Lower leg skin (tissue), 4 donors: ENCODE measurements around the gene RAET1E. TPM values are rescaled to one million over a fixed set of nuclear protein-coding genes. Genes with fewer than 3 reads are reported as not detected.
"Not testable (repeated sequence)": the region's sequence is repeated elsewhere in the genome, so short reads cannot be mapped to it uniquely, and the experiment has no call there.

Experiments used
- DNase-seq, 2 donors: peaks; one replicate each; pipeline ENCODE4 v3.0.0-alpha.2; 2019; ENCODE audit warnings: low spot score in 2 of 2
- H3K4me3 ChIP-seq: fragments of 200-600 bp; sonication (generic); 2 replicates; pipeline ENCODE4 v1.5.1; 2017; ENCODE audit warnings: mild to moderate bottlenecking, low read depth; ENCODE audit not compliant: poor library complexity, severe bottlenecking
- POLR2A ChIP-seq, 2 donors: fragments of 450-650 bp; IDR thresholded peaks; one replicate each; pipeline ENCODE4 v1.6.1; 2016 to 2017; ENCODE audit warnings: antibody characterized with exemption in 2 of 2, mild to moderate bottlenecking in 1 of 2, moderate library complexity in 1 of 2
- WGBS, 2 donors: methylation state at CpG; one replicate each; pipeline ENCODE4 v1.1.5; 2018; 5-methylcytosine and 5-hydroxymethylcytosine counted together
- intact Hi-C: fragments of 100-400 bp; cut with DNase I; formaldehyde crosslinking; loops from one replicate; pipeline ENCODE4 v1.15.0; 2023; ENCODE audit warnings: low total_unique reads
- total RNA-seq, 4 donors: library from RNA; depleted of rRNA; stranded (reverse); fragments of >200 nt; gene quantifications; one replicate each; pipeline ENCODE4 v1.1.0, GENCODE V29; 2016
- TF ChIP-seq, protein P1 (sequence below), 3 donors: fragments of 450-650 bp; IDR thresholded peaks; one replicate each; pipeline ENCODE4 v1.5.1; 2016; ENCODE audit warnings: antibody characterized with exemption in 3 of 3, mild to moderate bottlenecking in 3 of 3, moderate library complexity in 2 of 3

Gene RAET1E
- total RNA-seq, 4 donors from 2014 or later, result 20.8 to 48.5 (median 36.2) TPM

- WGBS, 2 donors, result 1% methylated on average over 20 to 26 of the region's 69 CpGs
- H3K4me3 ChIP-seq, result peak overlapping the region; percentile 51
- no peak for TF ChIP-seq POLR2A (IDR thresholded peaks at IDR 0.05)
- TF ChIP-seq, protein P1, sequence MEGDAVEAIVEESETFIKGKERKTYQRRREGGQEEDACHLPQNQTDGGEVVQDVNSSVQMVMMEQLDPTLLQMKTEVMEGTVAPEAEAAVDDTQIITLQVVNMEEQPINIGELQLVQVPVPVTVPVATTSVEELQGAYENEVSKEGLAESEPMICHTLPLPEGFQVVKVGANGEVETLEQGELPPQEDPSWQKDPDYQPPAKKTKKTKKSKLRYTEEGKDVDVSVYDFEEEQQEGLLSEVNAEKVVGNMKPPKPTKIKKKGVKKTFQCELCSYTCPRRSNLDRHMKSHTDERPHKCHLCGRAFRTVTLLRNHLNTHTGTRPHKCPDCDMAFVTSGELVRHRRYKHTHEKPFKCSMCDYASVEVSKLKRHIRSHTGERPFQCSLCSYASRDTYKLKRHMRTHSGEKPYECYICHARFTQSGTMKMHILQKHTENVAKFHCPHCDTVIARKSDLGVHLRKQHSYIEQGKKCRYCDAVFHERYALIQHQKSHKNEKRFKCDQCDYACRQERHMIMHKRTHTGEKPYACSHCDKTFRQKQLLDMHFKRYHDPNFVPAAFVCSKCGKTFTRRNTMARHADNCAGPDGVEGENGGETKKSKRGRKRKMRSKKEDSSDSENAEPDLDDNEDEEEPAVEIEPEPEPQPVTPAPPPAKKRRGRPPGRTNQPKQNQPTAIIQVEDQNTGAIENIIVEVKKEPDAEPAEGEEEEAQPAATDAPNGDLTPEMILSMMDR (IDR thresholded peaks at IDR 0.05), result no peak
- intact Hi-C loops, result no loop called here
- DNase-seq, result peak; percentile 67 to 95
Measured at GRCh38 chr6:149862922-149863697, 34.8 kb downstream of the RAET1E start.

DNA sequence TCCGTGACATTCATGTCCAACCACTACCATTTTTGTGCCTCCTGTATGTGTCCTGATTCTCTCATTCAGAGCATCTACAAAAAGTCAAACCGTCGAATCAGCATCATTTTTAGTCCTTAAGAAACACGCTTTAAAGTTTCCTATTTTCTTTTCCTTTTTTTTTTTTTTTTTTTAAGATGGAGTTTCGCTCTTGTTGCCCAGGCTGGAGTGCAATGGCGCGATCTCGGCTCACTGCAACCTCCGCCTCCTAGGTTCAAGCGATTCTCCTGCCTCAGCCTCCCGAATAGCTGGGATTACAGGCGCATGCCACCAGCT, 35.5 kb downstream of the RAET1E start:
- WGBS, 2 donors, result 91 to 94% methylated on average over 12 of the region's 12 CpGs
- intact Hi-C loops, H3K4me3 ChIP-seq, DNase-seq: not testable (repeated sequence)

- intact Hi-C loops, result no loop called here
- no peak for DNase-seq
- 74 to 78% methylated on average over 14 of the region's 14 CpGs for WGBS, 2 donors
- H3K4me3 ChIP-seq, result no peak overlapping the region
- TF ChIP-seq POLR2A (IDR thresholded peaks at IDR 0.05), result no peak
- TF ChIP-seq, protein P1 (IDR thresholded peaks at IDR 0.05), result no peak
Measured at GRCh38 chr6:149861603-149862423, 36.1 kb downstream of the RAET1E start.

DNA sequence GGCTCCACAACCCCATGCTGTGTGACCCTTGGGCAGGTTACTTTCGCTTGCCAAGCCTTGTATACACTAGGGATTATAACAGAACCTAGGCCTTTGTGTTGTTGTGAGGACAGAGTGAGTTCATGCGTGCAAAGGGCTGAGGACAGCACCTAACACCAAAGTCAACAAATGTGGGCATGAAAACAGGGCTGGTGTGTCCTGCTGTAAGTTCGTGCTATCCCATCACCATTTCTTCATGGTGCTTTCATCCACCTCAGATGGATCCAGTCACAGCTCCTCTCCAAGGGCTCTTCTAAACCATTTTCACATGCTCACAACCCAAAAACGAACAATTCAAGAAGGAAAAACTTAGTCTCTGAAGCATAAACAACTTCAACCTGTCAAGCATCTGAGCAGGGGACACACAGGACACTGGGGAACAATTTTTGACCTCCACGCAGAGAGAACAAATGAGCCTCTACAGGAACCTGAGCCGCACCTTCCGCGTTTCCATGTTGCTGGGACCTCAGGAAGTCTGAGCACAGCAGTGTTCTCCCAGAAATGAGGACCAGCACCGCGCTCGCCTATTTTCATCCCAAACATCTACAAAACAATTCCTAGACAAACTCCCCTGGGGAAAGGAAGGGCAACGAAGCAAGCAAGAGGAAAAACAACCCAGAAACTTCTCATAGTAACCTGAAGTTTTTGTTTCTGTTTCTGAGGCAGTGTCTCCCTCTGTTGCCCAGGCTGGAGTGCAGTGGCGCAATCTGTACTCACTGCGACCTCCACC, 36.9 kb downstream of the RAET1E start:
- 89 to 90% methylated on average over 14 of the region's 14 CpGs for WGBS, 2 donors
- H3K4me3 ChIP-seq, result no peak overlapping the region
- no peak for DNase-seq
- intact Hi-C loops, result no loop called here
- TF ChIP-seq POLR2A (IDR thresholded peaks at IDR 0.05), result no peak
- TF ChIP-seq, protein P1 (IDR thresholded peaks at IDR 0.05), result no peak

DNA sequence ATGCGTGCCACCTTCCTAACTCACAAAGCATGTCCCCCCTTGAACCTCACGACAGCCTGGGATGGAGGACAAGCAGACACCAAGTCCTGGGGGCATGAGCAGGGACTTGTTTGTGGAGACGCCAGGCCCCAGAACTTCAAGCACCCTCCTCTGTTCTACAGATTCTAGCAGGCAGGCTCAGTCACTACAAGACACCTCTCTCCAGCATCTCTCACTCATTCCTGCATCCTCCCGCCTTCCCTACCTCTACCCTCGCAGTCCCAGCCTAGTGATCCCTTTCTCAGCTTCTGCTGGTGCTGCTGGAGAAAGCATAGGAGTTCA, 37.4 kb downstream of the RAET1E start:
- WGBS, 2 donors, result 91 to 95% methylated on average over 5 of the region's 5 CpGs
- no peak for TF ChIP-seq POLR2A (IDR thresholded peaks at IDR 0.05)
- TF ChIP-seq, protein P1 (IDR thresholded peaks at IDR 0.05), result peak in 1 of 3 donors; percentile 57
- no peak overlapping the region for H3K4me3 ChIP-seq
- intact Hi-C loops, result no loop called here
- no peak for DNase-seq

GRCh38 chr6:149859938-149860337, 38.0 kb downstream of the RAET1E start:
- TF ChIP-seq, protein P1 (IDR thresholded peaks at IDR 0.05), result no peak
- TF ChIP-seq POLR2A (IDR thresholded peaks at IDR 0.05), result no peak
- no peak for DNase-seq
- 92 to 96% methylated on average over 3 of the region's 3 CpGs for WGBS, 2 donors
- H3K4me3 ChIP-seq, result no peak overlapping the region
- intact Hi-C loops, result no loop called here
